Measurements from ENCODE around the gene KDM3A.

Gene KDM3A

GRCh38 chr2:86520153-86520552 lies 79.0 kb downstream of the KDM3A start:
- no peak for DNase-seq

GRCh38 chr2:86521922-86522321 lies 80.8 kb downstream of the KDM3A start:
- no peak for DNase-seq

- DNase-seq, result no peak
These were observed 81.5 kb downstream of the KDM3A start for GRCh38 chr2:86522711-86523110.

GRCh38 chr2:86523491-86523890 lies 82.3 kb downstream of the KDM3A start:
- no peak for DNase-seq

- no peak for DNase-seq
These were observed 84.5 kb downstream of the KDM3A start for GRCh38 chr2:86525421-86526340.

- DNase-seq, result no peak
These were observed 92.4 kb downstream of the KDM3A start for GRCh38 chr2:86533589-86533988.

- no peak for DNase-seq
These were observed 100.2 kb downstream of the KDM3A start for GRCh38 chr2:86541334-86541733.

Measured in midbrain (tissue), 1 donor.